ENCODE results near the gene FADD.

FADD gene

GRCh38 chr11:70202920-70203750 lies at the start of gene FADD:
FADD (plus strand) TSS chr11:70203296; CDS start chr11:70203460, 164 bp downstream.
- peak; percentile 50 to 58 for ATAC-seq

- no peak for ATAC-seq
Observed at GRCh38 chr11:70155386-70155785, 47.7 kb upstream of the FADD start.

GRCh38 chr11:70156291-70157037 lies 46.6 kb upstream of the FADD start:
- no peak for ATAC-seq

GRCh38 chr11:70158201-70158600 lies 44.9 kb upstream of the FADD start:
- ATAC-seq: no peak

- no peak for ATAC-seq
Observed at GRCh38 chr11:70158757-70159389, 44.2 kb upstream of the FADD start.

GRCh38 chr11:70159627-70160570 lies 43.2 kb upstream of the FADD start:
- no peak for ATAC-seq

- no peak for ATAC-seq
Observed at GRCh38 chr11:70161043-70161625, 42.0 kb upstream of the FADD start.

- ATAC-seq: no peak
Observed at GRCh38 chr11:70164705-70165104, 38.4 kb upstream of the FADD start.

- ATAC-seq: no peak
Observed at GRCh38 chr11:70167120-70167519, 36.0 kb upstream of the FADD start.

- ATAC-seq: no peak
Observed at GRCh38 chr11:70167723-70168404, 35.2 kb upstream of the FADD start.

- ATAC-seq: no peak
Observed at GRCh38 chr11:70168405-70168754, 34.7 kb upstream of the FADD start.

- ATAC-seq: no peak
Observed at GRCh38 chr11:70169127-70169526, 34.0 kb upstream of the FADD start.

GRCh38 chr11:70169632-70170031 lies 33.5 kb upstream of the FADD start:
- ATAC-seq: no peak

- no peak for ATAC-seq
Observed at GRCh38 chr11:70170596-70171210, 32.4 kb upstream of the FADD start.

GRCh38 chr11:70173018-70173417 lies 30.1 kb upstream of the FADD start:
- ATAC-seq: no peak

- no peak for ATAC-seq
Observed at GRCh38 chr11:70174547-70175235, 28.4 kb upstream of the FADD start.

- ATAC-seq: no peak
Observed at GRCh38 chr11:70175236-70175698, 27.8 kb upstream of the FADD start.

- ATAC-seq: no peak
Observed at GRCh38 chr11:70176940-70177689, 26.0 kb upstream of the FADD start.

GRCh38 chr11:70180906-70181305 lies 22.2 kb upstream of the FADD start:
- no peak for ATAC-seq
